SH-SY5Y (cell line): ENCODE results near the gene IL10RA.

Experiments used
- GATA2 ChIP-seq: IDR thresholded peaks from 2 replicates; pipeline ENCODE4 v1.6.1; 2011; ENCODE audit warnings: mild to moderate bottlenecking, low read depth, low read length
- GATA3 ChIP-seq: IDR thresholded peaks from 2 replicates; pipeline ENCODE4 v1.6.1; 2011; ENCODE audit warnings: low read depth, mild to moderate bottlenecking, low read length, moderate library complexity

DNA sequence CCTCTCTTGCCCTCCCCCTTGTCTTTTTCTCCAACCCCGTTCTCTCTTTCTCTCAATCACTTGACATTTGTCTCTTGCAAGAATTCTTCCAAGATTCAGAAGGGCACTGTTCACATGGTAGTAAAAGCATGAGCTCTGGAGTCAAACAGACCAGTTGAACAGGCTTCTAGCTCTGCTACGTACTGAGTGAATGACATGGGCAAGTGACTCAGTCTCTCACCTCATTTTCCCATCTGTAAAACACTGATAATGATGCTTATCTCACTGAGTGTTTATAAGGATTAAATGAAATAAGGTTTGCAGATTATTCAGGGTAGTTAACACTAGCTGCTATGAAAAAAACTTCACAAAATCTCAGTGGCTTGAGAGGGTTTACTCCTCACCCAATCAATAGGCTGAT lies 5.9 kb upstream of the IL10RA start:
- no peak for TF ChIP-seq GATA3
- TF ChIP-seq GATA2: no peak
